Lung (tissue), 12 donors: ENCODE measurements around the gene PRR36. TPM values are rescaled to one million over a fixed set of nuclear protein-coding genes. Genes with fewer than 3 reads are reported as not detected.

Experiments used
- ATAC-seq: fragments of 200-7000 bp; cut with Tn5 transposase; one replicate; pipeline ENCODE4 v1.9.1; 2020; ENCODE audit warnings: moderate number of reproducible peaks; ENCODE audit not compliant: insufficient read depth, low FRiP score
- DNase-seq, 3 donors: peaks; one replicate each; pipeline ENCODE4 v3.0.0-alpha.2; 2013 to 2017
- H3K27ac ChIP-seq, 2 donors: one replicate each; pipeline ENCODE4 v1.5.1; 2013; ENCODE audit warnings: mild to moderate bottlenecking in 2 of 2, moderate library complexity in 2 of 2, control low read depth in 1 of 2, inconsistent platforms in 1 of 2, low read depth in 1 of 2, low read length in 1 of 2
- H3K27me3 ChIP-seq, 3 donors: one replicate each; pipeline ENCODE4 v1.5.1; 2013; ENCODE audit warnings: low read length in 2 of 3; ENCODE audit not compliant: control insufficient read depth in 3 of 3, insufficient read depth in 3 of 3
- H3K36me3 ChIP-seq, 4 donors: one replicate each; pipeline ENCODE4 v1.5.1; 2013; ENCODE audit warnings: low read length in 4 of 4, mild to moderate bottlenecking in 1 of 4, moderate library complexity in 1 of 4; ENCODE audit not compliant: control insufficient read depth in 4 of 4, insufficient read depth in 4 of 4
- H3K4me1 ChIP-seq, 5 donors: one replicate each; pipeline ENCODE4 v1.5.1; 2013; ENCODE audit warnings: low read length in 5 of 5, mild to moderate bottlenecking in 2 of 5, moderate library complexity in 1 of 5; ENCODE audit not compliant: control insufficient read depth in 5 of 5, insufficient read depth in 5 of 5
- H3K4me3 ChIP-seq: one replicate; pipeline ENCODE4 v1.5.1; 2013; ENCODE audit warnings: mild to moderate bottlenecking, control low read depth, moderate library complexity
- H3K9ac ChIP-seq, 2 donors: one replicate each; pipeline ENCODE4 v1.5.1; 2013; ENCODE audit warnings: low read length in 2 of 2, control low read depth in 1 of 2; ENCODE audit not compliant: insufficient read depth in 1 of 2
- H3K9me3 ChIP-seq, 4 donors: one replicate each; pipeline ENCODE4 v1.5.1; 2013; ENCODE audit warnings: low read length in 3 of 4, mild to moderate bottlenecking in 1 of 4, moderate library complexity in 1 of 4; ENCODE audit not compliant: control insufficient read depth in 4 of 4, insufficient read depth in 3 of 4
- WGBS, 2 donors: extraction: QIAGEN DNeasy Blood & Tissue Kit; methylation state at CpG; one replicate each; pipeline ENCODE4 v1.1.7; 2013; 5-methylcytosine and 5-hydroxymethylcytosine counted together
- polyA plus RNA-seq, 2 donors: library from polyadenylated mRNA; stranded (reverse); fragments of 200-250 nt; gene quantifications; one replicate each; pipeline ENCODE4 v1.2.1, GENCODE V29; 2013
- total RNA-seq, 2 donors: library from RNA; depleted of rRNA in 1 of 2; stranded (reverse); fragments of >200 nt in 1 of 2; gene quantifications; one replicate each; pipeline ENCODE4 v1.2.1, GENCODE V29; 2014 to 2021
- TF ChIP-seq, protein P1 (sequence below): IDR thresholded peaks from 2 replicates; pipeline ENCODE4 v1.5.1; 2012; ENCODE audit warnings: mild to moderate bottlenecking; ENCODE audit errors: control extremely low read depth, extremely low read depth
- donor health status: control.
- donor health status: control.
- donor health status: Bipolar disorder and iron deficiency.
- donor health status: healthy.
- donor health status: DM: yes; HTN: yes; CAD: no.

The PRR36 gene
- total and polyA plus RNA-seq, 4 donors, result 0.30 to 3.4 (median 1.1) TPM

- Histone ChIP-seq H3K27me3 (no peaks in the 10 kb centered on the region), H3K9ac (no peak overlapping the region), H3K27ac (peak overlapping the region in 1 of 2 donors; percentile 23), H3K36me3 (peaks cover 0 to 6% (median 2%) of the 10 kb centered on the region in 4 donors), H3K4me1 (peaks cover 0 to 9% (median 0%) of the 10 kb centered on the region in 5 donors), H3K9me3 (no peaks in the 10 kb centered on the region), H3K4me3 (no peak overlapping the region)
- 73 to 79% methylated on average over 25 of the region's 25 CpGs for WGBS, 2 donors
- DNase-seq (peak in 2 of 3 donors; percentile 31 to 36), ATAC-seq (no peak)
- TF ChIP-seq, protein P1, sequence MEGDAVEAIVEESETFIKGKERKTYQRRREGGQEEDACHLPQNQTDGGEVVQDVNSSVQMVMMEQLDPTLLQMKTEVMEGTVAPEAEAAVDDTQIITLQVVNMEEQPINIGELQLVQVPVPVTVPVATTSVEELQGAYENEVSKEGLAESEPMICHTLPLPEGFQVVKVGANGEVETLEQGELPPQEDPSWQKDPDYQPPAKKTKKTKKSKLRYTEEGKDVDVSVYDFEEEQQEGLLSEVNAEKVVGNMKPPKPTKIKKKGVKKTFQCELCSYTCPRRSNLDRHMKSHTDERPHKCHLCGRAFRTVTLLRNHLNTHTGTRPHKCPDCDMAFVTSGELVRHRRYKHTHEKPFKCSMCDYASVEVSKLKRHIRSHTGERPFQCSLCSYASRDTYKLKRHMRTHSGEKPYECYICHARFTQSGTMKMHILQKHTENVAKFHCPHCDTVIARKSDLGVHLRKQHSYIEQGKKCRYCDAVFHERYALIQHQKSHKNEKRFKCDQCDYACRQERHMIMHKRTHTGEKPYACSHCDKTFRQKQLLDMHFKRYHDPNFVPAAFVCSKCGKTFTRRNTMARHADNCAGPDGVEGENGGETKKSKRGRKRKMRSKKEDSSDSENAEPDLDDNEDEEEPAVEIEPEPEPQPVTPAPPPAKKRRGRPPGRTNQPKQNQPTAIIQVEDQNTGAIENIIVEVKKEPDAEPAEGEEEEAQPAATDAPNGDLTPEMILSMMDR, result no peak
Observed at GRCh38 chr19:7850000-7850813, 24.0 kb downstream of the PRR36 start.

GRCh38 chr19:7849631-7849999 lies 24.6 kb downstream of the PRR36 start:
- 86 to 89% methylated on average over 9 of the region's 9 CpGs for WGBS, 2 donors
- Histone ChIP-seq H3K36me3 (peaks cover 0 to 6% (median under 1%) of the 10 kb centered on the region in 4 donors), H3K4me3 (no peak overlapping the region), H3K9ac (no peak overlapping the region), H3K27me3 (no peaks in the 10 kb centered on the region), H3K27ac (no peak overlapping the region), H3K9me3 (no peaks in the 10 kb centered on the region), H3K4me1 (peaks cover 0 to 9% (median 0%) of the 10 kb centered on the region in 5 donors)
- DNase-seq (no peak), ATAC-seq (no peak)
- TF ChIP-seq, protein P1, result no peak

DNA sequence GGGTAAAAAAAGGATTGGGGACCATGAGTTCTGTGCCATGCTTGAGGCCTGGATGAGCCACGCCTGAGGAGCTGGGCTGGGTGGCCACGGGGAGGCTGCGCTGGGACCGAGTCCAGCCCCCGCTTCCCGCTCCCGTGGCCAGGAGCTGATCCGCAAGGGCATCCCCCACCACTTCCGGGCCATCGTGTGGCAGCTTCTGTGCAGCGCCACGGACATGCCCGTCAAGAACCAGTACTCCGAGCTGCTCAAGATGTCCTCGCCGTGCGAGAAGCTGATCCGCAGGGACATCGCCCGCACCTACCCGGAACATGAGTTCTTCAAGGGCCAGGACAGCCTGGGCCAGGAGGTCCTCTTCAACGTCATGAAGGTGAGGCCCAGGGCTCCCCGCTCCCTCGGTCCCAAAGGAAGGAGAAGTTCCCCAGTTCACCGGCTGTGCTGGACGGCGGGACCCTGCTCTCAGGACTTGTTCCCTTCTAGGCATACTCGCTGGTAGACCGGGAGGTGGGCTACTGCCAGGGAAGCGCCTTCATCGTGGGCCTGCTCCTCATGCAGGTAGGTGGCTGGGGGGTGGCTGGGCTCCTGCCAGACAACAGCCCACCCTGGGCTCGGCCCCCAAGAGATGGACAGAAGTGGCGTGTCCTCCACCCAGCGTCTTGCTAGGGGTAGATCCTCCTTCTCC lies 25.3 kb downstream of the PRR36 start:
- ATAC-seq (no peak), DNase-seq (peak in 1 of 3 donors; percentile 11)
- TF ChIP-seq, protein P1, result no peak
- Histone ChIP-seq H3K9ac (no peak overlapping the region), H3K36me3 (peaks cover 0 to 6% (median 0%) of the 10 kb centered on the region in 4 donors), H3K27me3 (no peaks in the 10 kb centered on the region), H3K4me3 (no peak overlapping the region), H3K27ac (no peak overlapping the region), H3K4me1 (peaks cover 0 to 9% (median 0%) of the 10 kb centered on the region in 5 donors), H3K9me3 (no peaks in the 10 kb centered on the region)
- WGBS, 2 donors, result 92% methylated on average over 34 of the region's 34 CpGs
